ENCODE results near the gene GCN1. TPM values are rescaled to one million over a fixed set of nuclear protein-coding genes. Genes with fewer than 3 reads are reported as not detected.
"Not testable (repeated sequence)": the region's sequence is repeated elsewhere in the genome, so short reads cannot be mapped to it uniquely, and the experiment has no call there.

Gene GCN1
- total and polyA plus RNA-seq, 4 donors, result 19.3 to 93.6 (median 53.1) TPM

DNA sequence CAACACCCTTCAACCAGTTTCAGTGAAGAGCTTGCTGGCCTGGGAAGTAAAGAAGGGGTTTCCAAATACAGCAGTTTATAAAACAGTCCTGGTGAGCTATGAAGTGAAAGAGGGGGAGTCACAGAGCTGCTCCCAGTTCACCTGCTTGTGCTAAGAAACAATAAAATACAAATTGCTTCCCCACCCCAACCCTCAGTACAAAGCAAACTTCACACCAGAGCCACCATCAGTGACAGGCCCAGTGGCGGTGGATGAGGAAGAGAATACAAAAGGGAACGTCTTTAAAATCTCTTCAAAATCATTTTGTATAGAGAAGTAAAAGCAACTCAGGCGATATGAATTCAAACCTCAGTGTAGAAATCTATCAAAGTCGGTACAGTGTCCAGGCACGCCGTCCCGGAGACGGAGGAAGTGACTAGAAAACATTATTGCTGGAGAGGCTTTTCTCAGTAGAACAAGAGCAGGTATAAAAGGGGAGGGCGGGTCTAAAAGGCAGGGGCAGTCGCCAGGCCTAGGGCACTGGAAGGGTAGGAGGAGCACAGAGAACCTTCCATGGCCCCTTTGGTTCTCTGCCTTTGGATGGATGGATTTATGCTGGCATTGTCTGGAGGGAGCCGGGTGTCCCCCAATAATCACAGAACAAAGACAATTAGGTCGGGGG lies 16.9 kb upstream of the GCN1 start:
- 80 to 88% methylated on average over 12 of the region's 12 CpGs for WGBS, 2 donors
- Histone ChIP-seq H3K4me3 (no peak overlapping the region), H3K9ac (ENCODE audit: insufficient read depth in 1 of 2, low read length in 2 of 2) (no peak overlapping the region), H3K9me3 (ENCODE audit: control insufficient read depth in 4 of 4, insufficient read depth in 3 of 4, low read length in 3 of 4) (no peaks in the 10 kb centered on the region), H3K27ac (ENCODE audit: low read depth in 1 of 2, low read length in 1 of 2) (no peak overlapping the region), H3K27me3 (ENCODE audit: control insufficient read depth in 3 of 3, insufficient read depth in 3 of 3, low read length in 2 of 3) (no peaks in the 10 kb centered on the region), H3K36me3 (ENCODE audit: control insufficient read depth in 4 of 4, insufficient read depth in 4 of 4, low read length in 4 of 4) (peaks cover 17 to 58% (median 26%) of the 10 kb centered on the region in 4 donors), H3K4me1 (ENCODE audit: control insufficient read depth in 5 of 5, insufficient read depth in 5 of 5, low read length in 5 of 5) (no peaks in the 10 kb centered on the region)
- TF ChIP-seq, protein P1, sequence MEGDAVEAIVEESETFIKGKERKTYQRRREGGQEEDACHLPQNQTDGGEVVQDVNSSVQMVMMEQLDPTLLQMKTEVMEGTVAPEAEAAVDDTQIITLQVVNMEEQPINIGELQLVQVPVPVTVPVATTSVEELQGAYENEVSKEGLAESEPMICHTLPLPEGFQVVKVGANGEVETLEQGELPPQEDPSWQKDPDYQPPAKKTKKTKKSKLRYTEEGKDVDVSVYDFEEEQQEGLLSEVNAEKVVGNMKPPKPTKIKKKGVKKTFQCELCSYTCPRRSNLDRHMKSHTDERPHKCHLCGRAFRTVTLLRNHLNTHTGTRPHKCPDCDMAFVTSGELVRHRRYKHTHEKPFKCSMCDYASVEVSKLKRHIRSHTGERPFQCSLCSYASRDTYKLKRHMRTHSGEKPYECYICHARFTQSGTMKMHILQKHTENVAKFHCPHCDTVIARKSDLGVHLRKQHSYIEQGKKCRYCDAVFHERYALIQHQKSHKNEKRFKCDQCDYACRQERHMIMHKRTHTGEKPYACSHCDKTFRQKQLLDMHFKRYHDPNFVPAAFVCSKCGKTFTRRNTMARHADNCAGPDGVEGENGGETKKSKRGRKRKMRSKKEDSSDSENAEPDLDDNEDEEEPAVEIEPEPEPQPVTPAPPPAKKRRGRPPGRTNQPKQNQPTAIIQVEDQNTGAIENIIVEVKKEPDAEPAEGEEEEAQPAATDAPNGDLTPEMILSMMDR (IDR thresholded peaks at IDR 0.05; ENCODE audit: control extremely low read depth, extremely low read depth), result no peak
- no peak for ATAC-seq (ENCODE audit: insufficient read depth, low FRiP score)
- no peak for DNase-seq

DNA sequence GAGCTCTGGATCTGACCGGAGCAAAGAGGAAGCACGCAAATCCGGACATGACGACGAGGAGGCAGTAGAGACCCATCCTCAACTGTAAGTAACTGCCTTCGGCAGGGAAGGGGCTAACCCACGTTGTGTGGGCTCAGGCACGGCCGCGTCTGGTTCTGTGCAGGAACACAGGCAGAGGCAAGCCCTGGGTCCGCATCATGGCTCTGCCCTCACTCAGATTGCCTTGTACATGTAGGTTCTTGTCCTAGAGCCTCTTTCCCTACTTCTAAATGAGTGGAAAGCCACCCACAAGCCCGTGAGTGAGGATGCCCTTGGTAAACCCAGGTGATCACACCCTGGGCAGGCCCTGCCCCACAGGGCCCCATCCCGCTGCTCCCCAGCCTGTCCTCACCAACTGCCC lies 15.3 kb upstream of the GCN1 start:
- no peak overlapping the region for H3K9ac ChIP-seq (ENCODE audit: insufficient read depth in 1 of 2, low read length in 2 of 2)
- H3K36me3 ChIP-seq (ENCODE audit: control insufficient read depth in 4 of 4, insufficient read depth in 4 of 4, low read length in 4 of 4), result peaks cover 17 to 47% (median 23%) of the 10 kb centered on the region in 4 donors

DNA sequence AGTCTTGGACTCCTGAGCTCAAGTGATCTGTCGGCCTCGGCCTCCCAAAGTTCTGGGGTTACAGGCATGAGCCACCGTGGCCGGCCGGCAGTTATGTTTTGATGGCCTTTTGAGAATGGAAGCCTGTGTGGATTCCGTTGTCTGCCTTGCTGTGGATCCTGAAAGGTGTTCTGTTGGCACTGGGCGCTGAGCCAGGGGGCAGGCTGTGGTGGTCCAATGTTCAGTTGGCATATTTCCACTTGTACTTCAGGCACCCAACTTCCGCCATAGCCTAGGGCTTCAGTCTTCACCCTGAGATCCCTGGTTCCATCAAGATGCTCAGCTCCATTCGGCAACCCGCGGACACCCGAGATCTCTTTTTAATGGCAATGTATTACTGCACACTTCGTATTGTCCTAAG lies 12.7 kb upstream of the GCN1 start:
- H3K36me3 ChIP-seq (ENCODE audit: control insufficient read depth in 4 of 4, insufficient read depth in 4 of 4, low read length in 4 of 4), result peaks cover 2 to 25% (median 14%) of the 10 kb centered on the region in 4 donors
- no peak overlapping the region for H3K27ac ChIP-seq (ENCODE audit: low read depth in 1 of 2, low read length in 1 of 2)
- no peaks in the 10 kb centered on the region for H3K27me3 ChIP-seq (ENCODE audit: control insufficient read depth in 3 of 3, insufficient read depth in 3 of 3, low read length in 2 of 3)
- 95 to 97% methylated on average over 13 of the region's 13 CpGs for WGBS, 2 donors
- DNase-seq (no peak), ATAC-seq (ENCODE audit: insufficient read depth, low FRiP score) (no peak)
- H3K4me3 ChIP-seq, result no peak overlapping the region
- TF ChIP-seq, protein P1 (IDR thresholded peaks at IDR 0.05; ENCODE audit: control extremely low read depth, extremely low read depth), result no peak
- no peaks in the 10 kb centered on the region for H3K9me3 ChIP-seq (ENCODE audit: control insufficient read depth in 4 of 4, insufficient read depth in 3 of 4, low read length in 3 of 4)
- no peak overlapping the region for H3K9ac ChIP-seq (ENCODE audit: insufficient read depth in 1 of 2, low read length in 2 of 2)
- H3K4me1 ChIP-seq (ENCODE audit: control insufficient read depth in 5 of 5, insufficient read depth in 5 of 5, low read length in 5 of 5), result no peaks in the 10 kb centered on the region

More for the DNA sequence above, 15.3 kb upstream of the GCN1 start:
- no peak for ATAC-seq (ENCODE audit: insufficient read depth, low FRiP score)
- Histone ChIP-seq H3K4me1 (ENCODE audit: control insufficient read depth in 5 of 5, insufficient read depth in 5 of 5, low read length in 5 of 5) (no peaks in the 10 kb centered on the region), H3K27me3 (ENCODE audit: control insufficient read depth in 3 of 3, insufficient read depth in 3 of 3, low read length in 2 of 3) (no peaks in the 10 kb centered on the region), H3K27ac (ENCODE audit: low read depth in 1 of 2, low read length in 1 of 2) (no peak overlapping the region), H3K9me3 (ENCODE audit: control insufficient read depth in 4 of 4, insufficient read depth in 3 of 4, low read length in 3 of 4) (no peaks in the 10 kb centered on the region), H3K4me3 (no peak overlapping the region)
- no peak for DNase-seq
- 92 to 97% methylated on average over 13 of the region's 13 CpGs for WGBS, 2 donors
- TF ChIP-seq, protein P1 (IDR thresholded peaks at IDR 0.05; ENCODE audit: control extremely low read depth, extremely low read depth), result no peak

DNA sequence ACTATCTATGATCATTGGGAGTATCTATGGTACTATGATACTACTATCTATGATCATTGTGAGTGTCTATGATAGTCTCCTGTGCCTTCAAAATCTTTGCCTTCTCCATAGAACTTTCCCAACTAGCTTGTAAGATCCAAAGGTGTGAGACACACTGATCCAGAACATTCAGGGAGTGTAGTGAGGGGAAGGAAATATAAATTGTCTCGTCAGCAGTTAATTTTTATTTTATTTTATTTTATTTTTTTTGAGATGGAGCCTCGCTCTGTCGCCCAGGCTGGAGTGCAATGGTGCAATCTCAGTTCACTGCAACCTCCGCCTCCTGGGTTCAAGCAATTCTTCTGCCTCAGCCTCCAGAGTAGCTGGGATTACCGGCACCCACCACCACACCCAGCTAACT lies 12.3 kb upstream of the GCN1 start:
- not testable (repeated sequence) for H3K9me3 ChIP-seq (ENCODE audit: control insufficient read depth in 4 of 4, insufficient read depth in 3 of 4, low read length in 3 of 4); H3K9ac ChIP-seq (ENCODE audit: insufficient read depth in 1 of 2, low read length in 2 of 2); H3K4me1 ChIP-seq (ENCODE audit: control insufficient read depth in 5 of 5, insufficient read depth in 5 of 5, low read length in 5 of 5); ATAC-seq (ENCODE audit: insufficient read depth, low FRiP score); H3K4me3 ChIP-seq; DNase-seq; H3K27me3 ChIP-seq (ENCODE audit: control insufficient read depth in 3 of 3, insufficient read depth in 3 of 3, low read length in 2 of 3); H3K27ac ChIP-seq (ENCODE audit: low read depth in 1 of 2, low read length in 1 of 2)
- 95 to 97% methylated on average over 5 of the region's 5 CpGs for WGBS, 2 donors
- peaks cover 0 to 21% (median 13%) of the 10 kb centered on the region in 4 donors for H3K36me3 ChIP-seq (ENCODE audit: control insufficient read depth in 4 of 4, insufficient read depth in 4 of 4, low read length in 4 of 4)
